HepG2 (cell line): ENCODE data around the gene HYCC1. TPM values are rescaled to one million over a fixed set of nuclear protein-coding genes. Genes with fewer than 3 reads are reported as not detected.

Source experiments
- ATAC-seq: fragments of 200-7000 bp; cut with Tn5 transposase; 3 replicates; pipeline ENCODE4 v1.9.1; 2020; ENCODE audit warnings: mild to moderate bottlenecking, moderate library complexity
- BruUV-seq: library from RNA; stranded (reverse); fragments of 400-500 nt; replicated peaks from 2 replicates; lab custom pipeline; 2021; lab: Mats Ljungman, UMichigan
- CTCF ChIA-PET: fragments of 300-600 bp; formaldehyde crosslinking; extraction: SDS; loops from one replicate; lab custom pipeline; 2021; ENCODE audit warnings: low total read pairs, inconsistent platforms, low intra/inter-chr PET ratio; lab: Yijun Ruan, JAX
- POLR2A ChIA-PET: fragments of 350-600 bp; sonication (Branson Sonifier 250); formaldehyde crosslinking; loops from one replicate; lab custom pipeline; 2020; ENCODE audit warnings: antibody characterized with exemption, inconsistent platforms; lab: Yijun Ruan, JAX
- DNase-seq: peaks from one replicate; pipeline ENCODE4 v3.0.0-alpha.2; 2015; ENCODE audit warnings: low spot score
- FAIRE-seq: peaks from 3 replicates; lab custom pipeline; 2011; peaks lifted over from hg19 to GRCh38; lab: Jason Lieb, UNC
- H2AFZ ChIP-seq: one replicate; pipeline ENCODE4 v1.6.1; 2011; ENCODE audit warnings: low read length, inconsistent platforms
- H3K27ac ChIP-seq: fragments of 300-600 bp; 3 replicates; pipeline ENCODE4 v1.8.0; 2011; ENCODE audit warnings: mixed run types, mild to moderate bottlenecking, mixed read lengths, low read length, inconsistent platforms; ENCODE audit not compliant: insufficient read depth; ENCODE audit errors: extremely low read length
- H3K27me3 ChIP-seq, 2 experiments: fragments of 200-600 bp in 1 of 2; 2 replicates in 1 of 2; 3 replicates in 1 of 2; pipeline versions ENCODE4 v1.6.0 to v1.8.0; 2011; ENCODE audit warnings: low read length in 2 of 2, mild to moderate bottlenecking in 2 of 2, moderate library complexity in 2 of 2, inconsistent platforms in 1 of 2; ENCODE audit not compliant: insufficient read depth in 2 of 2, control insufficient read depth in 1 of 2
- H3K36me3 ChIP-seq, 2 experiments: fragments of 200-600 bp in 1 of 2; replicated peaks in 1 of 2; 2 replicates in 1 of 2; 3 replicates in 1 of 2; pipeline versions ENCODE4 v1.5.1 to v1.8.0; 2011; ENCODE audit warnings: low read length in 2 of 2, inconsistent platforms in 1 of 2; ENCODE audit not compliant: insufficient read depth in 2 of 2, control insufficient read depth in 1 of 2
- H3K4me1 ChIP-seq: 2 replicates; pipeline ENCODE4 v1.5.1; 2012; ENCODE audit warnings: low read length, inconsistent platforms; ENCODE audit not compliant: insufficient read depth
- H3K4me2 ChIP-seq: 2 replicates; pipeline ENCODE4 v1.6.0; 2011; ENCODE audit warnings: low read depth, low read length, inconsistent platforms
- H3K4me3 ChIP-seq, 3 experiments: fragments of 200-600 bp in 1 of 3; sonication (generic), shearing (Covaris generic) in 1 of 3; replicated peaks in 1 of 3; 2 replicates each; pipeline ENCODE4 v1.5.1; 2011 to 2016; ENCODE audit warnings: low read length in 3 of 3, inconsistent platforms in 2 of 3, low read depth in 2 of 3, mild to moderate bottlenecking in 2 of 3, control low read depth in 1 of 3, mixed read lengths in 1 of 3; ENCODE audit not compliant: insufficient read depth in 1 of 3
- H3K79me2 ChIP-seq: one replicate; pipeline ENCODE4 v1.6.1; 2011; ENCODE audit warnings: low read length, inconsistent platforms; ENCODE audit not compliant: insufficient read depth
- H3K9ac ChIP-seq: 2 replicates; pipeline ENCODE4 v1.6.0; 2011; ENCODE audit warnings: mild to moderate bottlenecking, low read depth, low read length, inconsistent platforms; ENCODE audit not compliant: insufficient read depth
- H3K9me3 ChIP-seq: 2 replicates; pipeline ENCODE4 v1.5.1; 2012; ENCODE audit warnings: mild to moderate bottlenecking, low read length
- H4K20me1 ChIP-seq: 2 replicates; pipeline ENCODE4 v1.6.0; 2011; ENCODE audit warnings: inconsistent platforms, mild to moderate bottlenecking, low read length, moderate library complexity; ENCODE audit not compliant: insufficient read depth
- ATF2 ChIP-seq: sonication (generic); formaldehyde crosslinking; IDR thresholded peaks from 2 replicates; pipeline ENCODE4 v1.4.0; 2020; ENCODE audit warnings: missing genetic modification reagents
- CENPX ChIP-seq: sonication (generic); formaldehyde crosslinking; IDR thresholded peaks from 2 replicates; pipeline ENCODE4 v1.9.0; 2021; ENCODE audit warnings: mild to moderate bottlenecking, missing genetic modification reagents, moderate library complexity
- HOXA7 ChIP-seq: sonication (generic); formaldehyde crosslinking; IDR thresholded peaks from 2 replicates; pipeline ENCODE4 v1.8.1; 2022; ENCODE audit warnings: mild to moderate bottlenecking, missing genetic modification reagents, moderate library complexity
- KDM2A ChIP-seq: sonication (generic); formaldehyde crosslinking; IDR thresholded peaks from 2 replicates; pipeline ENCODE4 v1.4.0; 2020; ENCODE audit warnings: low read depth, missing genetic modification reagents, borderline replicate concordance
- KDM3A ChIP-seq: IDR thresholded peaks from 2 replicates; pipeline ENCODE4 v1.6.1; 2018; ENCODE audit warnings: low read depth, missing compliant biosample characterization
- PHF20 ChIP-seq: sonication (generic); formaldehyde crosslinking; IDR thresholded peaks from 2 replicates; pipeline ENCODE4 v1.5.0; 2020; ENCODE audit warnings: mild to moderate bottlenecking, missing genetic modification reagents
- TCF12 ChIP-seq, 2 experiments: fragments of 450-650 bp in 1 of 2; sonication (generic) in 1 of 2; formaldehyde crosslinking in 1 of 2; IDR thresholded peaks; 2 replicates each; pipeline versions ENCODE4 v1.6.1 to v1.8.0; 2017 to 2022; ENCODE audit warnings: antibody characterized with exemption in 1 of 2, mild to moderate bottlenecking in 1 of 2, missing genetic modification reagents in 1 of 2, moderate library complexity in 1 of 2
- ZFP41 ChIP-seq: sonication (generic); formaldehyde crosslinking; IDR thresholded peaks from 2 replicates; pipeline ENCODE4 v1.4.0; 2020; ENCODE audit warnings: mild to moderate bottlenecking, missing genetic modification reagents, borderline replicate concordance
- ZNF547 ChIP-seq: sonication (generic); formaldehyde crosslinking; IDR thresholded peaks from 2 replicates; pipeline ENCODE4 v1.5.1; 2020; ENCODE audit warnings: mild to moderate bottlenecking, missing genetic modification reagents
- ZNF761 ChIP-seq: sonication (generic); formaldehyde crosslinking; conservative IDR thresholded peaks from 2 replicates; pipeline ENCODE4 v1.4.0; 2020; ENCODE audit warnings: mild to moderate bottlenecking, missing genetic modification reagents
- WGBS: methylation state at CpG from one replicate; pipeline ENCODE4 v1.1.6; 2017; ENCODE audit warnings: low lambda C conversion rate; 5-methylcytosine and 5-hydroxymethylcytosine counted together
- in situ Hi-C: cut with HindIII; loops from 2 replicates; pipeline ENCODE4 v1.10.0; 2017; ENCODE audit warnings: low pct_unique_long_range_greater_than_20kb; ENCODE audit not compliant: extremely low pct_ligation_motif_present
- intact Hi-C: fragments of 100-400 bp; cut with micrococcal nuclease; formaldehyde crosslinking; loops from one replicate; pipeline ENCODE4 v1.10.0; 2022; ENCODE audit not compliant: unreplicated experiment
- polyA plus RNA-seq, 8 experiments: library from polyadenylated mRNA; depleted of rRNA in 3 of 8; stranded (reverse) in 7 of 8; unstranded in 1 of 8; fragments of >200 nt; fragmentation: Illumina TruSeq in 4 of 8; extraction: Trizol in 4 of 8; gene quantifications; 2 replicates each; pipeline versions ENCODE4 v1.2.1 to v1.2.3, GENCODE V29; 2011 to 2016; ENCODE audit warnings: low read depth in 4 of 8, missing spikeins in 1 of 8, mixed read lengths in 1 of 8; ENCODE audit not compliant: insufficient read depth in 1 of 8
- total RNA-seq, 5 experiments: library from RNA; depleted of rRNA; stranded (reverse); fragments of >200 nt; fragmentation: Illumina TruSeq; extraction: Trizol; gene quantifications; 2 replicates each; pipeline ENCODE4 v1.2.3, GENCODE V29; 2016; ENCODE audit warnings: low read depth in 1 of 5
- TF ChIP-seq, protein P1 (sequence below): IDR thresholded peaks from 2 replicates; pipeline ENCODE4 v1.6.1; 2012; ENCODE audit warnings: low read length, improper control_type of control experiment

The HYCC1 gene
- total and polyA plus RNA-seq, 2 of the 13 experiments (the other 11 are each of a cell fraction or from before 2014, with no cell fraction given), result 9.5 to 41.8 TPM

- Histone ChIP-seq H3K9ac (no peak overlapping the region), H3K79me2 (no peaks in the 10 kb centered on the region), H3K27me3 (peaks cover 0 to 18% of the 10 kb centered on the region in 2 experiments; a peak in 3 of 5 replicates), H3K36me3 (no peaks in the 10 kb centered on the region), H3K27ac (no peak overlapping the region), H2AFZ (no peak overlapping the region), H4K20me1 (no peaks in the 10 kb centered on the region)
- 24% methylated on average over 1 of the region's 1 CpG for WGBS
- POLR2A ChIA-PET, result no interaction called here
- no peak for ATAC-seq
- in situ Hi-C loops (no loop called here), intact Hi-C loops (no loop called here)
- TF ChIP-seq ZNF547 (CRISPR knock-in tag) (no peak), CENPX (CRISPR knock-in tag) (no peak)
- TF ChIP-seq, all 625 proteins: peak for 0
- CTCF ChIA-PET, result no interaction called here
- Histone ChIP-seq H3K9me3 (no peaks in the 10 kb centered on the region), H3K4me3 (no peak overlapping the region), H3K4me2 (no peak overlapping the region), H3K4me1 (peaks cover 10% of the 10 kb centered on the region)
- no peak for DNase-seq
- BruUV-seq, result no TSS peak
- no peak for FAIRE-seq
Measured at GRCh38 chr7:23021596-23021995, 7.7 kb upstream of the HYCC1 start.

DNA sequence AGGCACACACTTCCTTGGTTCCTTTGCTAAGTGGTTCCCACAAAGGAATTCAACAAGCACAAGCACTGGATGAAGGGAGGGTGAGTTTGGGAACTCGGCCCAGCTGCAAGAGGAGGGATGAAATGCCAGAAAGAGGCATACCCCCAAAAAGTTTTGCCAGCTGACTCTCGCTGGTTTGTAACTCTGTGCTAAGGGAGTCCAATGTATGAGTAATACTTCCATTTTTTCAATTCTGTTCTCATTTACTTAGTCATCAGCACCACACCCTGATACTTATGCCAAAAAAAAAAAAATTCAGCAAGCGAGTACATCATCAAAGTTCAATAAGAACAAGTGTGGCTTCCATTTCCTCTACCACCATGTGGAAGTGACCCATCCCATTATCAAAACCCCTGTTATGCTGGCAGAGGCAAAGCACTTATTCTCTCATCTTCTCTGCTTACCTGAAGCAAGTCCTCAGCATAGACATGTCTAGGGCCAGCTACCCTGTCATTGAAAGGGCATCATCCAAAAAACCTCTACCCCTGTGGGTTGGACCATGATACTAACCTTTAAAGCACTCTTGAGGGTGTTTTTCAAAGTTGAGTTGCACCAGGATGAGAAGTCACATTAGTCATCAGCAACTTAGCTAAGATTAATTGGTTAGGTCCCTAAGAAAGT, 6.9 kb upstream of the HYCC1 start:
- H3K4me3 ChIP-seq, result no peak overlapping the region
- in situ Hi-C loops, result no loop called here
- POLR2A ChIA-PET, result no interaction called here
- H3K27me3 ChIP-seq, result peaks cover 0 to 13% of the 10 kb centered on the region in 2 experiments; a peak in 2 of 5 replicates
- 23% methylated on average over 3 of the region's 3 CpGs for WGBS
- DNase-seq, result no peak
- no TSS peak for BruUV-seq
- no peak overlapping the region for H2AFZ ChIP-seq
- no peak overlapping the region for H3K4me2 ChIP-seq
- no peaks in the 10 kb centered on the region for H4K20me1 ChIP-seq
- H3K79me2 ChIP-seq, result no peaks in the 10 kb centered on the region
- H3K9me3 ChIP-seq, result no peaks in the 10 kb centered on the region
- no peaks in the 10 kb centered on the region for H3K36me3 ChIP-seq
- no peak overlapping the region for H3K27ac ChIP-seq
- intact Hi-C loops, result no loop called here
- H3K9ac ChIP-seq, result no peak overlapping the region
- peaks cover 17% of the 10 kb centered on the region for H3K4me1 ChIP-seq
- ATAC-seq, result no peak
- CTCF ChIA-PET, result no interaction called here
- FAIRE-seq, result no peak
- no peak for TF ChIP-seq ZFP41 (CRISPR knock-in tag)
- no peak for TF ChIP-seq KDM3A (CRISPR knock-in tag)
- TF ChIP-seq, protein P1, sequence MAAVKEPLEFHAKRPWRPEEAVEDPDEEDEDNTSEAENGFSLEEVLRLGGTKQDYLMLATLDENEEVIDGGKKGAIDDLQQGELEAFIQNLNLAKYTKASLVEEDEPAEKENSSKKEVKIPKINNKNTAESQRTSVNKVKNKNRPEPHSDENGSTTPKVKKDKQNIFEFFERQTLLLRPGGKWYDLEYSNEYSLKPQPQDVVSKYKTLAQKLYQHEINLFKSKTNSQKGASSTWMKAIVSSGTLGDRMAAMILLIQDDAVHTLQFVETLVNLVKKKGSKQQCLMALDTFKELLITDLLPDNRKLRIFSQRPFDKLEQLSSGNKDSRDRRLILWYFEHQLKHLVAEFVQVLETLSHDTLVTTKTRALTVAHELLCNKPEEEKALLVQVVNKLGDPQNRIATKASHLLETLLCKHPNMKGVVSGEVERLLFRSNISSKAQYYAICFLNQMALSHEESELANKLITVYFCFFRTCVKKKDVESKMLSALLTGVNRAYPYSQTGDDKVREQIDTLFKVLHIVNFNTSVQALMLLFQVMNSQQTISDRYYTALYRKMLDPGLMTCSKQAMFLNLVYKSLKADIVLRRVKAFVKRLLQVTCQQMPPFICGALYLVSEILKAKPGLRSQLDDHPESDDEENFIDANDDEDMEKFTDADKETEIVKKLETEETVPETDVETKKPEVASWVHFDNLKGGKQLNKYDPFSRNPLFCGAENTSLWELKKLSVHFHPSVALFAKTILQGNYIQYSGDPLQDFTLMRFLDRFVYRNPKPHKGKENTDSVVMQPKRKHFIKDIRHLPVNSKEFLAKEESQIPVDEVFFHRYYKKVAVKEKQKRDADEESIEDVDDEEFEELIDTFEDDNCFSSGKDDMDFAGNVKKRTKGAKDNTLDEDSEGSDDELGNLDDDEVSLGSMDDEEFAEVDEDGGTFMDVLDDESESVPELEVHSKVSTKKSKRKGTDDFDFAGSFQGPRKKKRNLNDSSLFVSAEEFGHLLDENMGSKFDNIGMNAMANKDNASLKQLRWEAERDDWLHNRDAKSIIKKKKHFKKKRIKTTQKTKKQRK, result no peak
- TF ChIP-seq PHF20 (CRISPR knock-in tag), result no peak
- no peak for TF ChIP-seq TCF12 (IDR thresholded peaks at IDR 0.05)
- TF ChIP-seq TCF12 (CRISPR knock-in tag; IDR thresholded peaks at IDR 0.05), result no peak
- TF ChIP-seq KDM2A, result no peak
- TF ChIP-seq HOXA7 (CRISPR knock-in tag), result no peak
- TF ChIP-seq ZNF761, result no peak
- no peak for TF ChIP-seq ATF2
